ENCODE measurements around the gene RGS21. TPM values are rescaled to one million over a fixed set of nuclear protein-coding genes. Genes with fewer than 3 reads are reported as not detected.

RGS21 gene
- polyA plus RNA-seq, 1 donor, result 0.04 TPM

GRCh38 chr1:192407206-192407605 lies 90.4 kb downstream of the RGS21 start:
- 36% methylated on average over 3 of the region's 3 CpGs for WGBS (ENCODE audit: insufficient coverage, low lambda C conversion rate)
- H3K36me3 ChIP-seq (ENCODE audit: control insufficient read depth, insufficient read depth, low read length), result no peaks in the 10 kb centered on the region
- H3K4me3 ChIP-seq (ENCODE audit: low read length), result no peak overlapping the region
- H3K4me1 ChIP-seq (ENCODE audit: control insufficient read depth, insufficient read depth, low read length), result peaks cover 10% of the 10 kb centered on the region
- no peaks in the 10 kb centered on the region for H3K9me3 ChIP-seq (ENCODE audit: control insufficient read depth, low read depth, low read length)
- no peak for DNase-seq
- no peak overlapping the region for H3K27ac ChIP-seq (ENCODE audit: low read length)
- H3K27me3 ChIP-seq (ENCODE audit: control insufficient read depth, insufficient read depth, low read length), result no peaks in the 10 kb centered on the region

Other genes with a start within 250 kb of the RGS21 start
- gene RGS18, start 158.5 kb upstream of the RGS21 start, polyA plus RNA-seq, result 4.1 TPM